GM20431 (cell line): ENCODE data around the gene NTSR1.

Source experiments
- in situ Hi-C: fragments of 300-500 bp; cut with MseI, MboI; formaldehyde crosslinking; loops from one replicate; pipeline ENCODE4 v1.15.0; 2020; ENCODE audit warnings: low sequenced_read_pairs; ENCODE audit not compliant: unreplicated experiment

The NTSR1 gene

GRCh38 chr20:62765432-62766070 lies 56.9 kb downstream of the NTSR1 start:
- in situ Hi-C loops, result no loop called here

DNA sequence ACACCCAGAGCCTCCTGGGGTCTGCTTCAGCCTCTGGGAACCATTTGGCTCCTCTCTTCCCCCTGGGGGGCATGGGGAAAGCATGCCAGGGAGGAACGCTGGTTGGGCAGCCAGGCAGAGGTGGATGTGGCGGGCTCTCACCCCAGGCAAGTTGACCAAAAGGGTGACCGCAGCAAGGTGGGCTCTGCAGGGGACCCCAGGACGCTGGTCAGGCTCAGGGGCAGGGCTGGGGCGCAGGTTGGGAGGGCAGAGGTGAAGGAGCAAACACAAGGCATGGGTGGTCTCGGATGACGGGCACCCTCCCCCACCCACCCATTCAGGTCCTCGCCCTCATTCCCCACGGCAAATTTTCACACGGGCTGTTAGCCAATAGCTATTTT lies 57.4 kb downstream of the NTSR1 start:
- in situ Hi-C loops, result no loop called here

GRCh38 chr20:62766716-62767115 lies 58.1 kb downstream of the NTSR1 start:
- in situ Hi-C loops, result no loop called here

GRCh38 chr20:62768234-62768546 lies 59.6 kb downstream of the NTSR1 start:
- in situ Hi-C loops, result no loop called here

GRCh38 chr20:62768551-62769287 lies 60.1 kb downstream of the NTSR1 start:
- in situ Hi-C loops, result no loop called here

DNA sequence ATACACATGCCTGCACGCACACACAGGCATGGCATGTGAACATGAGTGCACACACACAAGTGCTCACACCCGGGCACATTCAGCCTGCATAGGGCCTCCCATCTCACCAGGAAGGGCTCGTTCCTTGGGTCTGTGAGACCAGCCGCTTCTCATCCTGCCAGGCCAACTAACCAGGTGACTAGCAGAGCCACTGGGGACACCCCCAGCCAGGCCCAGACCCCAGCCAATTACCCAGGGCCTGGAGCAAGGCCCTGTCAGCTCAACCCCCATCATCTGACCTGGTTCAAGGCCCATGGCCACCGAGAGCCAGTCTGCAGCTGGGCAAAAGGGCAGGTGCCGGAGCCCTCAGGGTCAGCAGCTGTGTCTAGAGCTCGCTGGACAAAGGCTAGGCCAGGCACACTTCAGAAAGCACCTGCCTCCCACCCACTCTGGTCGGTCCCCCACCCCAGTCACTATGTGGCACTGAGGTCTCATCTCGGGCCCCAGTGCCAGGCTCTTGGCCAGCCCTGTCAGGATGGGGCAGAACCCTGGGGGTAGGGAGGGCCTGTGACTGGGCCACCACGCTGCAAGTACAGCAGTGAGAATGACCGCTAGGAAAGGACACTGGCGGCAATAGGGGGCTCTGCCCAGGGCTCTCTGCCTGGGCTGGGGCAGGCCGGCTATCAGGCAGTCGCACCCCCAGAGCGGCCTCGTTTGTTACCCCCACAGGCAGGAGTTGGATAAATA lies 60.9 kb downstream of the NTSR1 start:
- in situ Hi-C loops, result no loop called here

- in situ Hi-C loops, result no loop called here
Measured at GRCh38 chr20:62770111-62770910, 61.7 kb downstream of the NTSR1 start.

DNA sequence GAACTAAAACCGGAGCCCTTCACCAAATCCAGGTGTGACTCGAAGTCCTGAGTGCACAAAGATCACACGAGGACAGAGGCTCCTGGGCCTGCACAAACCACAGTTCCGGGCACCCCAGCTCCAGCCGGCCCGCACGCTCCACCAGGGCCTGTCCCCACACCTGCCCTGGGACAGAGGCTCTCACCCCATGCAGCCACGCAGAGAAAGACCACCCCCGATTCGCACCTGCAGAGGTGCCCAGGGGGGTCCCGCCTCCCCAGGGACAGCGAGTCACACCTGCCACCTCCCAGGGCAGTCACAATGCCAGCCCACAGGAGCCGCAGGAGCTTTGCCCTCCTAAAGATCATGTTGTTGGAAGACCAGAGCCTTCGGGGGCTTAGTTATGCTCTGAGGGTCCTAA lies 62.3 kb downstream of the NTSR1 start:
- in situ Hi-C loops, result no loop called here

DNA sequence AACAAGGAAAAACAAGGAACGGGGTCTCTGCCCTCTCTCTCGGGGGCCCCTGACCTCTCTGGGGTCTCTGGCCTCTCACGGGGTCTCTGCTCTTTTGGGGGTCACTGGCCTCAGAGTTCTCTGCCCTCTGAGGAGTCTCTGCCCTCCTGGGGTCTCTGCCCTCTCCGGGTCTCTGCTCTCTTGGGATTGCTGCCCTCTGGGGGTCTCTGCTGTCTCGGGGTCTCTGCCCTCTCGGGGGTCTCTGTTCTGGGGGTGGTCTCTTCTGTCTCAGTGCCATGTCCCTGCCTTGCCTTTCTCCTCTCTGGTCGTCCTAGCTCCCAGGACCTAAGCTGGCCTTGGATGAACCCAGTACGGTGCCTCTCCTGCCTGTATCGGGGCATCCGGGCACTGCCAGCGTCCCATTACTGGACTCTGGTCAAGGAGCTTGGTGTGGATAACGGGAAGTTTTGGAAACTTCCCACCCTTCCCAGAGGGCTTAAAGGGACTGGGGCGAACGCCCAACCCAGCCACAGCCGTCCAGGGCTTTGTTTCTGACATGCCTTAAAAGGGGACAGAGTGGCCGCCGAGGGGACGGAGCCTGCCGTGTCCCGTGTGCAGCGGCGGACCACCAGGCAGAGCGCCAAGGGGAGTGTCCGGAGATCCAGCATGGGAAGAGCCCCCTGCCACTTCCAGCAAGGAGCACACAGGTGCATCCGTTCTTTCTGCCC lies 62.9 kb downstream of the NTSR1 start:
- in situ Hi-C loops, result no loop called here

GRCh38 chr20:62772103-62772611 lies 63.5 kb downstream of the NTSR1 start:
- in situ Hi-C loops, result no loop called here

DNA sequence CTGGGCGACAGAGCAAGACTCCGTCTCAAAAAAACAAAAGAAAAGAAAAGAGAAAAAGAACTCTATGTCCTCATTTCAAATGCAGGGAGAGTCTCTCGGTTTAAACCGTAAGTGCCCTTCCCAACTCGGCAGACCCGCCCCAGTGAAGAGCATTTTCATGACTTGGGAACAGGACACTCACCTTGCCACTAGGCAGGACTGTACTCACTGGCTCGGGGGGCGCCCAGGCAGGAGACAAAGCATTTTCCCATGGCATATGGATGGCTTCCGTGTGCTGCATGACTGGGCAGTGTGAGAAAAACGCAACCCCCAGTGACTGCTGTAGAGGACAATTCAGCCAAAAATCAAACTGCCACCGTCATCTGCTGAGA lies 64.0 kb downstream of the NTSR1 start:
- in situ Hi-C loops, result no loop called here

- in situ Hi-C loops, result no loop called here
Measured at GRCh38 chr20:62772990-62773844, 64.6 kb downstream of the NTSR1 start.

DNA sequence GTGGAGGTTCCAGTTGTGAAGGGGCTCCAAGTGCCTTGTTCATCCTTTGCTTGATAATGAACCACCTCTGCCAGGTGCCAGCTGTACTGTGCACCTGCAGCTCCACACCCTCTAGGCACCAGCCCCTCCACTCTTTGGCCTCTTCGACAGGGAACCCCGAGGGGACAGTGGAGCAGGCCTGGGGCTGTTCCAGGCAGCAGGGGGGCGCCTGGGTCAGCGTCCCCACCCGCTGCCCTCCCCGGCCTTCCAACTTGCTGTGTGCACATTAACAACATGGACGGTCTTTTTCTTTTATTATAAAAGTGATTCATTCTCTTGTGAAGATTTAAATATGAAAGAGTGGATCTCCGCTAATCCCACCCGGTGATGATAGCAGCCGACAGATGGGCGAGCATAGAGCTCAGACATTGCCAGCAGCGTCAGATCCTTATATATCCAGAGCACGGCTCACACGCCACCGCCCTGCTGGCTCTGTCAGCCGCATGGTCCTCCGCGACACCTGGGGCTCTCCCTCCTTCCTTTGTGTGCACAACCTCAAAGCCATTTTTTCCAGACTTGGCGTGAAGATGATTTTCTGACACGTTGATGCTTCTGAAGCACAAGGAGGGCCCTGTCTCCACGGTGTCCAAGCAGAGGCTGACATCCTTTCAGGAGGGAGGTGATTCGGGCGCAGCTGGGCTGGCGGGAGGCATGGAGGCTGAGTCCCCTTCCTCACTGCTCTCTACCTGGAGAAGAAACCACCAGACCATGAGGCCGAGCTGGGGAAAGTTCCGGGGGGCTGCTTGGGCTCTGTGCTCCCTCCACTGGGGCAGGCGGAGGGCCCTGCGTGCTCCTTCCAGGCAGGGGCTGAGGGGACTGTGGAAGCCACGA lies 65.4 kb downstream of the NTSR1 start:
- in situ Hi-C loops, result no loop called here

GRCh38 chr20:62774762-62775161 lies 66.1 kb downstream of the NTSR1 start:
- in situ Hi-C loops, result no loop called here

GRCh38 chr20:62775206-62775605 lies 66.6 kb downstream of the NTSR1 start:
- in situ Hi-C loops, result no loop called here

DNA sequence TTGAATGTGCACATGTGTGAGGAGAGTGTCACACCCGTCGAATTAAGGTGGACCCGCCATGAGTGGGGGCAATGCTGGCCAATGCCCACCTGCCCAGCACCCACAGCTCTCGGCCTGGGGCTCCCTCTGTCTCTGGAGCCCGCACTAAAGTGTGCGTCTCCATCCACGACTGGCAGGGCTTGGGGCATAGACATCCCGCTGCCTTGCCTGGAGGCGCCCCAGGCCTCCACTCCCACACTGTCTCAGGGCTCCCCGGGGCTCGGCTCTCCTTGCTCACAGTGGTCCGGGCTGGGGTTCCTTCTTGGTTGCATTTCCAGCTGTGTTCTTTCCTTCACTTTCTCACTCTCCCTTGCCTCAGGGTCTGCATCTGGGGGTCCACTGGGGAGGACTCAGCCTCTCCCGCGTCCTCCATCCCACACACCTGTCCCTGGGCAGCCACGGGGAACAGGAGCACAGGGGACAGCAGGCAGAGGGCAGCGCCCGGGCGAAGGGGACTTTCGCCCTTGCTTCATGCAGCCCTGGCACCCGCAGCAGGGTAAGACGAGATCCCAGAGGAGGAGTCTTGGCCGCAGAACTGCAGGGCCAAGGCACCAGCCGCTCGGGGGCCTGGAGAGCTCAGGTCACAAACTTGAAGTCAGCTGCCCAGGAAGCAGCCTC lies 67.5 kb downstream of the NTSR1 start:
- in situ Hi-C loops, result no loop called here

DNA sequence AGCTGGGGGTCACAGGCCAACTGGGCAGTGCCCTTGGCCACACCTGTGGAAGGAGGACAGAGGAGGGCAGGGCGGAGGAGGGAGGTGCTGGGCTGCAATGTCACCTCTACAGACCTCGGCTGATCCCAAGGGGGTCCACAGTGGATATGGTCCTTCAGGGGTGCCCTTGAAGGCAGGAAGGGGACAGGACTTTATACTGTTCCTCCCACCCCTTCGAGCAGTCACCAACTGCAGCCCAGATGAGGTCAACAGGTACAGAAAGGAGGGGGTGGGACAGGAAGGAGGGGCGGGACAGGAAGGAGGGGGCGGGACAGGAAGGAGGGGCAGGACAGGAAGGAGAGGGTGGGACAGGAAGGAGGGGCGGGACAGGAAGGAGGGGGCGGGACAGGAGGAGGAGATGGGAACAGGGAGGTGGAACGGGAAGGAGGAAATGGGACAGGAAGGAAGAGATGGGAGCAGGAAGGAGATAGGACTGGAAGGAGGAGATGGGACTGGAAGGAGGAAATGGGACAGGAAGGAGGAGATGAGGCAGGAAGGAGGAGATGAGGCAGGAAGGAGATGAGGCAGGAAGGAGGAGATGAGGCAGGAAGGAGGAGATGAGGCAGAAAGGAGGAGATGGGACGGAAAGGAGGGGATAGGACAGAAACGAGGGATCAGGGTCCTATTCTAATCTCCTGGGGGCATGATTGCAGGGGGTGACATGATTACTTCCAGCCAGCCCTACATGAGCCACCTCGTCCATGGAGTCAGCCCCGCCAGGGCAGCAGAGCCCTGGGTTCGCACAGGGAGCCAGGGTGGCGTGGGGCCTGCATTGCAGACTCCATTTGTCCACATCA lies 68.3 kb downstream of the NTSR1 start:
- in situ Hi-C loops, result no loop called here
